Transverse colon (tissue), 4 donors: ENCODE data around the gene SLC6A1.

Experiments used
- CTCF ChIP-seq, 5 experiments: fragments of 200-600 bp in 3 of 5; fragments of 450-650 bp in 2 of 5; sonication (generic) in 3 of 5; IDR thresholded peaks; 1 replicate in 2 of 5; 2 replicates in 3 of 5; pipeline ENCODE4 v1.5.1; 2016 to 2017; ENCODE audit warnings: antibody characterized with exemption in 5 of 5, inconsistent platforms in 3 of 5, mild to moderate bottlenecking in 2 of 5, moderate library complexity in 1 of 5
- POLR2AphosphoS5 ChIP-seq, 3 donors: sonication (generic); formaldehyde crosslinking; IDR thresholded peaks; one replicate each; pipeline ENCODE4 v1.6.1; 2016; ENCODE audit warnings: antibody characterized with exemption in 3 of 3

GRCh38 chr3:10975695-10976234, 16.8 kb upstream of the SLC6A1 start:
- no peak for TF ChIP-seq CTCF (IDR thresholded peaks at IDR 0.05)
- no peak for TF ChIP-seq POLR2AphosphoS5 (IDR thresholded peaks at IDR 0.05)
